Activated naive CD4-positive, alpha-beta T cell (primary cell): ENCODE data around the gene CC2D1A.
"Not testable (repeated sequence)": the region's sequence is repeated elsewhere in the genome, so short reads cannot be mapped to it uniquely, and the experiment has no call there.

Experiments used
- DNase-seq, 4 experiments: peaks; one replicate each; lab custom pipeline; 2025; lab: John Stamatoyannopoulos, UW

CC2D1A gene

DNA sequence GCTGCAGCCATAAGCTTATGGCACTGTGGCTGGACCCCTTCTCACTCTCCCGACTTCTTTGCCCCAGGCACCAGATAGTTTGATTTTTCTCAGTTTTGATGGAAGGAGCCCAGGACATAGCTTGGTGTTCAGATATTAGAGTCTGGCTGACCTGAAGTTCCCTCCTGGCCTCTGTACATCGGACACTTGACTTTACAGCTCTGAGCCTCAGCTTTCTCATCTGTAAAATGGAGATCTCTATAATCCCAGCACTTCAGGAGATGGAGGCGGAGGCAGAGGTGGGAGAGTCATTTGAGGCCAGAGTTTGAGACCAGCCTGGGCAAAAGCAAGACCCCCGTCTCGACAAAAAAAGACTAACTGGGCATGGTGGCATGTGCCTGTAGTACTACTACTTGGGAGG lies 909 bp downstream of the CC2D1A start:
- no peak for DNase-seq

DNA sequence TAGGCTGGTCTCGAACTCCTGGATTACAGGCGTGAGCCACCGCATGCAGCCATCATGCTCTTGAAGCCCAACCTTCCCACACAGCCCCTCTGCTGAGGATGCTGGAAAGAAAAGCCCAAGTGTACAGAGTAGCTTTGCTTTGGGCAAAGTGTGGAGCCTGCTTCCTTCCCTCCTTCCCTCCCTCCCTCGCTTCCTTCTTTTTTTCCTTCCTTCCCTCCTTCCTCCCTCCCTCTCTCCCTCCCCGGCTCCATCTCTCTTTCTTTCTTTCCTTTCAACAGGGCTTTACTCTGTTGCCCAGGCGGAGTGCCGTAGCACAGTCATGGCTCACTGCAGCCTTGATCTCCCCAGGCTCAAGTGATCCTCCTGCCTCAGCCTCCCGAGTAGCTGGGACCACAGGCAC lies 2.7 kb downstream of the CC2D1A start:
- DNase-seq, result no peak

DNA sequence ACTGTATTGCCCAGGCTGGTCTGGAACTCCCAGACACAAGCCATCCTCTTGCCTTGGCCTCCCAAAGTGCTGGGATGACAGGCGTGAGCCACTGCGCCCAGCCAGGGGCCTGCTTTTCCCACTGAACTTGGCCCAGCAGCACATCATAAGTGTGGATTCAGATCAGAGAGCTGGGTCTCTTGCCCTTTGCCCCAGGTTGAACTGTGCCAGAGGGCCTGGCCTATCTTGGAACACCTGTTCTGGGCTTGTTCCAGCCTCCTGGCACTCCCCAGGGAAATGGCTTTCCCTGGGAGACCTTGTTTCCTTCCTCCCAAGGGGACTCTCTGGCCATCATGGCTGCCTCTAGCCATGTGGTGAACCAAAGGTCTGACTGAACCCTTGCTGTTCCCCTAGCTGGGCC lies 3.4 kb downstream of the CC2D1A start:
- DNase-seq, result no peak

DNA sequence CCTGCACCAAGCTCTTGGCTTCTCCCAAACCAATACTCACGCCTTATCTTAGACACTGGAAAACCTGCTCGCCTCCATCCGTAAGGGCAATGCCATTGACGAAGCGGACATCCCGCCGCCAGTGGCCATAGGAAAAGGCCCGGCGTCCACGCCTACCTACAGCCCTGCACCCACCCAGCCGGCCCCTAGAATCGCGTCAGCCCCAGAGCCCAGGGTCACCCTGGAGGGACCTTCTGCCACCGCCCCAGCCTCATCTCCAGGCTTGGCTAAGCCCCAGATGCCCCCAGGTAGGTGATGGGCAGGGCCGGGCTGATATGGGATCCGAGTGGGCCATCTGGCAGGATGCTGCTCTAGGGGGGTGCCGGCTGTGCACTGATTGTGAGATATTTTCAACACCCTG lies 7.4 kb downstream of the CC2D1A start:
- DNase-seq, result no peak

DNA sequence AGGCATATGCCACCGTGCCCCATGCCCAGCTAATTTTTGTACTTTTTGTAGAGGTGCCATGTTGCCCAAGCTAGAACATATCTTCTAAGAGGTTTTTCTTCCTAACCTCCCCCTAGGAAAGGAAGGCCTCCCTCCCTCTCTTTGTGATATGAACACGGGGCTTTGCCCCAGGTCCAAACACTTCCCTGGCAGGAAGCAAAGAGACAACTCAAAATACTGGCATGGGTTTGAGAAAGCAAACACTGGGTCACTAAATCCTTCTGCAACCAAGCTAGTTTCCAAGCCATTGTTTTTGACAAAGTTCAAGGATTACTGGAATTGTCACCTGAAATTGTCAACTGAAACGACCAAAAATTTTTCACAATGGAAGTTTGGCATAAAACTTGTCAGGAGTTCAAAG lies 8.8 kb downstream of the CC2D1A start:
- no peak for DNase-seq

DNA sequence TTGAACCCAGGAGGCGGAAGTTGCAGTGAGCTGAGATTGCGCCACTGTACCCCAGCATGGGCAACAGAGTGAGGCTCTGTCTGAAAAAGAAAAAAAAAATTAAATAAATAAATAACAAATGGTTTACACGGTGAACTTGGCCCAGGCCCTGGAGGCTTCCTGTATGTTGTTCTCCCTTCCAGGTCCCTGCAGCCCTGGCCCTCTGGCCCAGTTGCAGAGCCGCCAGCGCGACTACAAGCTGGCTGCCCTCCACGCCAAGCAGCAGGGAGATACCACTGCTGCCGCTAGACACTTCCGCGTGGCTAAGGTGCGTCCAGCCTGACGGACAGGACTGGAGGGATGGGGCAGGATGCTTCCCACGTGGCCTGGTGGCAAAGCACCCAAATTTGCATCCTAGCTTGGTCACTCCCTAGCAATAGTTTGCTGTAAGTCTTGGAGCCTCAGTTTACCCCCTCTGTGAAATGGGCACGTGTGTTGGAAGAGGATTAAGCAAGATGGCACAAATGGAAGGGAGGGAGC lies 11.9 kb downstream of the CC2D1A start:
- no peak for DNase-seq

DNA sequence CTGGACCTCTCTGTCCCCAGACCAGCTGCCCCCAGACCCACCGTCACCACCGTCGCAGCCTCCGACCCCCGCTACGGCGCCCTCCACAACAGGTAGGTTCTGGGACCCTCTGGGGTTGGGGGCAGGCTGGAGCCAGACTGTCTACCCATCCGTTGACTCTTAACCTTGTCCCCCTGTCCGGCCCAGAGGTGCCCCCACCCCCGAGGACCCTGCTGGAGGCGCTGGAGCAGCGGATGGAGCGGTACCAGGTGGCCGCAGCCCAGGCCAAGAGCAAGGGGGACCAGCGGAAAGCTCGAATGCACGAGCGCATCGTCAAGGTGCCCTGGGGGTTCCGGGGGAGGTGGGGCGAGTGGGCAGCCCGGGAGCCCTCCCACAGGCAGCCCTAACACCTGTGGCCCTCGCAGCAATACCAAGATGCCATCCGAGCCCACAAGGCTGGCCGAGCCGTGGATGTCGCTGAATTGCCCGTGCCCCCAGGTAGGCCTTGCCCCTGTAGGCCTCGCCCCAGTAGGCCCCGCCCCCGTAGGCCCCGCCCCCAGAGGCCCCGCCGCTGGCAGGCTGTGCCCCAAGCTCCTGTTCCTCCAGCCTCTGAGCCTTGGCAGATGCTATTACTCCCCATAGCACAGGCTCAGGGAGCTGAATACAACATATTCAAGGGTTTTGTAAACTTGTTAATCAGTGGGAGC lies 12.9 kb downstream of the CC2D1A start:
- DNase-seq, result no peak

DNA sequence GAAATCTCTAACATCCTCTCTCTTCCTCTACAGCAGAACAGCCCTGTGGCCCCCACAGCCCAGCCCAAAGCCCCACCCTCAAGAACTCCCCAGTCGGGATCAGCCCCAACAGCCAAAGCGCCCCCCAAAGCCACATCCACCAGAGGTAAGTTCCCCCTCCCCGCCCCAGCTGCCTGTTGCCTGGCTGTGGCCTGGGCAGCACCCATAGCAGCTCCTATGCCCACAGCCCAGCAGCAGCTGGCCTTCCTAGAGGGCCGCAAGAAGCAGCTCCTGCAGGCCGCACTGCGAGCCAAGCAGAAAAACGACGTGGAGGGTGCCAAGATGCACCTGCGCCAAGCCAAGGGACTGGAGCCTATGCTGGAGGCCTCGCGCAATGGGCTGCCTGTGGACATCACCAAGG lies 14.5 kb downstream of the CC2D1A start:
- no peak for DNase-seq

DNA sequence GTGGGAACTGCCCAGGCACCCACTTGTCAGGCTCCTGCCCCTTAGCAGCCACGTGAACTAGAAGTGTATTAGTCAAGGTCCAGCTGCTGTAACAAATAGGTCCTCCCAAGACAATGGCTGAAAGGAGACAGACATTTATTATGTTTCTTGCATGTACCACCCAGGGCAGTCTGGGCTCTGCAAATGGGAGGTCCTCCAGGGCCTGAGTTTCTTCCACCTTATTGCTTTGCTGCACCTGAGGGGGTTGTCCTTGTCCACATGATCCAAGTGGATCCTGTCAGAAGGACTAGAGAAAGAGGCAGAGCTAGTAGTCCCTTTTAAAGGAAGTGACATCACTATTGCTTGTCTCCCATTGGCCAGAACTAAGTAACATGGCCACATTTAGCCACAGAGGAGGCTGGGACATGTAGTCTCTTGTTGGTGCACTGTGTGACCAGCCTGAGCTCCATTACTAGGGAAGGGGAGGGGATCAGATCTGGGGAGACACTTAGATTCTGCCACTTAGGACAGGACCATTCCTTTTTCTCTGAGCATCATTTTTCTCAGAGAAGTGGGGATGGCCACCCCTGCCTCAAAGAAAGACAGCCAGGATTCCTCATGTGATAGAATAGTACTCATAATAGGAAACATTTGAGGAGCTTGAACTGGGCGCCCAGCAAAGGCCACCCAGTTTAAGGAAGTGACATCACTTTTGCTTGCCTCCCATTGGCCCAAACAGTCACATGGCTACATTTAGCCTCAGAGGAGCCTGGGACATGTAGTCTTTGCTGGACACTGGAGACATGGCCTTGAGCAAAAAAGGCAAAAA lies 15.1 kb downstream of the CC2D1A start:
- DNase-seq, result no peak

DNA sequence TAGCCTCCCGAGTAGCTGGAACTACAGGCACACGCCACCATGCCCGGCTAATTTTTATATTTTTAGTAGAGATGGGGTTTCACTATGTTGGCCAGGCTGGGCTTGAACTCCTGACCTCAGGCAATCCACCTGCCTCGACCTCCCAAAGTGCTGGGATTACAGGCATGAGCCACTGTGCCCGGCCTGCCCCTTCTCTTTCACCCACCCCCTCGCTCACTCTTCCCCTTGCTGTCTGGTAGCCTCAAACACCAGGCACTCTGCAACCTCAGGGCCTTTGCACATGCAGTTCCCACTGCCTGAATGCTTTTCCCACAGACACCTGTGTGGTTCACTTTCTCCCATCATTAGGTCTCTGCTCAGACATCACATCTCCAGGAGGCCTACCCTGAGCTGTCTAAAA lies 16.1 kb downstream of the CC2D1A start:
- not testable (repeated sequence) for DNase-seq

DNA sequence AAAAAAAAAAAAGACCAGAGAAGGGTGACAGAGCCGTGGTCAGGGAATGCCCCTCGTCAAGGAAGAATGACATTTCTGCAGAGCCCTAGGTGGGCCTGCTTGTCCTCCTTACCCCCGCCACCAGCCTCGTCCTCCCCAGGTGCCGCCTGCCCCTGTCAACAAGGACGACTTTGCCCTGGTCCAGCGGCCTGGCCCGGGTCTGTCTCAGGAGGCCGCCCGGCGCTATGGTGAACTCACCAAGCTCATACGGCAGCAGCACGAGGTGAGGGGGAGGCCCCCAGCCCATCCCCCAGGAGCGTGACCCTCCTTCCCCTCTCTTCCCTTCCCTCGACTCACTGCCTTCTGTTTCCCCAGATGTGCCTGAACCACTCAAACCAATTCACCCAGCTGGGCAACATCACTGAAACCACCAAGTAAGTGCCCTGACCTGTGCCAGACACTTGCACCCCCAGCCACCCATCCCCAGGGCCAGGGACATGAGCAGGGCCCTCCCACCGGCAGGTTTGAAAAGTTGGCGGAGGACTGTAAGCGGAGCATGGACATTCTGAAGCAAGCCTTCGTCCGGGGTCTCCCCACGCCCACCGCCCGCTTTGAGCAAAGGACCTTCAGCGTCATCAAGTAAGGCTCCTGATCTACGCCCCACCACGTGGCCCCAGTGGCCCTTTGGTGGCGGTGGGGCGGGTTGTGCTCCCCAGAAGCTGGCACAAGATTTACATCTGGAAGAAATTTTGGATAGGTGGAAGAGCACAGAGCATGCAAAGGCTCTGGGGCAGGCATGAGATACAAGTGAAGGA lies 17.4 kb downstream of the CC2D1A start:
- no peak for DNase-seq

DNA sequence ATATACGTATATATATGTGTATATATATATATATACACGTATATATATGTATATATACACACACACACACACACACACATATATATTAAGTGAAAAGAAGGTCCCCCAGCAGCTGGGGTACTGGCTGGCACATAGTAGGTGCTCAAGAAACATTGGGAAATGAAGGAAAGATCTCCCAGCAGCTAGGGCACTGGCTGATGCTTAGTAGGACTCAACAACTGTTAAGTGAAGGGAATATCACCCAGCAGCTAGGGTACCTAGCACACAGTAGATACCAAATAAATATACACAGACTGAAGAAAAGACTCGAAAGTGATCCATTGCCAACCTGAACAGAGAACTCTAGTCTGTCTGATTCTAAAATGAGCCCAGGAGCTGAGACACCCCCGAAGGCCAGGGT lies 20.0 kb downstream of the CC2D1A start:
- no peak for DNase-seq

DNA sequence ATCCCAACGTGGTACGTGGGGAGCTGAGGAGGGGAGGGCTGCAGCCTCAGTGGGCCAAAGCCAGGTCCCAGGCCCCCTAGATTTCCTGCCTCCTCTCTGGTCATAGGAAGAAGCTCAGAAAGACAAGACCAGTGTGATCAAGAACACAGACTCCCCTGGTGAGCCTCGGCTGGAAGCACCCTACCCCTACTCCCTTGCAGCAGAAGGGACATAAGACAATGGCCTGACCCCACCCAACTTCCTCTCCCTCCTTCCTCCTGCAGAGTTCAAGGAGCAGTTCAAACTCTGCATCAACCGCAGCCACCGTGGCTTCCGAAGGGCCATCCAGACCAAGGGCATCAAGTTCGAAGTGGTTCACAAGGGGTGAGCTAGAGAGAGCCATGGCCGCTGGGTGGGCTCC lies 20.7 kb downstream of the CC2D1A start:
- no peak for DNase-seq

DNA sequence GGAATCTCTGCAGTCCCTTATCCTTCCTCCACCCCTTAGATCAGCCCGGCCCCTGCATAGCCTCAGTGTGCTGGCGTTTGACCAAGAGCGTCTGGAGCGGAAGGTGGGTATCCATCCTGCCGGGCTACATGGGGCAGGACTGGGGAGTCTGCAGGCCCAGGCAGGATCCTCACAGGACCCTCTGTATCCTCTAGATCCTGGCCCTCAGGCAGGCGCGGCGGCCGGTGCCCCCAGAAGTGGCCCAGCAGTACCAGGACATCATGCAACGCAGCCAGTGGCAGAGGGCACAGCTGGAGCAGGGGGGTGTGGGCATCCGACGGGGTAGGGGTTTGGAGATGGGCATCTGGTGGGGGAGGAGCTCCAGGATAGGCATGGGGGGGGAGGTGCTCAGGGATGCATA lies 23.3 kb downstream of the CC2D1A start:
- DNase-seq, result no peak

DNA sequence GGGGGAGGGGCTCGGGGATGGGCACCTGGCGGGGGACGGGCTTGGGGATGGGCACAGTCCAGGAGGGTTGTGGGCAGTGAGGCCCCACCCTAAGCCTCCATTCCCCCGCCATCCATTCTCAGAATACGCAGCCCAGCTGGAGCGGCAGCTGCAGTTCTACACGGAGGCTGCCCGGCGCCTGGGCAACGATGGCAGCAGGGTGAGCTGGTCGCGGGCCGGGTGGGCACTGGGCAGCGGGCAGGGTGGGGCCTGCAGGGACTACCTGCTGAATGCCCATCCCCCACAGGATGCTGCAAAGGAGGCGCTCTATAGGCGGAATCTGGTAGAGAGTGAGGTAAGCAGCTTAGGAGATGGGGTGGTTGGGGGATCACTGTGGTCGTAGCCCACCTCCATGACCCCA lies 24.0 kb downstream of the CC2D1A start:
- DNase-seq, result no peak

DNA sequence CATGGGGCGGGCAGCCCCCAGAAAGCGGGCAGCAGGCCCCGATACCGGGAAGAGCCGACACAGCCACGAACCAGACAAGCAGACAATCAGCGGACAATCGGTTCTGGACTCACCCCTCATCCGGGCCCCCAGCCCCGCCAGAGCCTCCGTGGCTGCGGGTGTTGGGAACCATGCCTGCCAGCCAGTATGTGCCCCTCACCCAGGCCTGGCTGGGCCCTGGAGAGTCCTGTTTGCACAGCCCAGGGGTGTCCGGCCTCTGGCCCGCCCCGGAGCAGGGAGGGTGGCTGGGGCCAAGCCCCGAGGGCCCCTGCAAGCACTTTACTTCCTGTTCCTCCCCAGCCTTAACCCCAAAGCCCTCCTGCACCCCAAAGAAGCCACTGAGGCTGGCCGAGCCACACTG lies 24.4 kb downstream of the CC2D1A start:
- DNase-seq, result no peak

DNA sequence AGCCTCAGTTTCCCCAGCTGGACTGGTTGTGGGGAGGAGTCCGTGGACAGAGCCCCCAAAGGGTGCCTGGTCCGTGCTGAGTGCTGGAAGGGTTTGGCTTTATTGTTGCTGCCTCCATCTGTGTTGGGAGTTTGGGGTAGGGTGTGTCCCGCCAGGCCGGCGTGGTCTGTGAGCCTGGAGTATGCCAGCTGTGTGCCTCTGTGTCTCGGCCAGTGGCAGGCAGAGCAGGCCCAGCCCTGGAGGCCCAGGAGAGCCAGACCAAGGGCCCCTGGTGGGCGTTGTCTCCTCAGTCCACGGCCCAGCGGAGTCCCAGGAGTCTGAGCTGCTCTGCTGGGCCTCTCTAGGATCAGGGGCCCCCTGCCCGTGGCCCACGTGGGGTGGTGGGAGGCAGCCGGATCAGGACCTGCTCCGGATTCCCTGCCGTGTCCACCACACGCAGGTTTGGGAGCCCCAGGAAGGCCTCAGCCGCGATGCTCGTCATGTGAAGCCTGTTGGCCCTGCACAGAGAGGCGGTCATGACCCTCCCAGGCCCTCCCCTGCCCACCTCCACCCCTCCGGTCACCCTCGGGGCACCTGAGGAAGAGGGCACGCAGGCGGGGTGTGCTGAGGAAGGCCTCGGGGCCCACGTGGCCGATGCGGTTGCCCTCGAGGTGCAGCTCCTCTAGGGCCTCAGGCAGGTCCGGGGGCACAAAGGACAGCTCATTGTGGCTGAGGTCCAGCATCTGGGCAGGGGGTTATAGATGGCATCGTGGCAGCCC lies 25.6 kb downstream of the CC2D1A start:
- DNase-seq, result no peak

DNA sequence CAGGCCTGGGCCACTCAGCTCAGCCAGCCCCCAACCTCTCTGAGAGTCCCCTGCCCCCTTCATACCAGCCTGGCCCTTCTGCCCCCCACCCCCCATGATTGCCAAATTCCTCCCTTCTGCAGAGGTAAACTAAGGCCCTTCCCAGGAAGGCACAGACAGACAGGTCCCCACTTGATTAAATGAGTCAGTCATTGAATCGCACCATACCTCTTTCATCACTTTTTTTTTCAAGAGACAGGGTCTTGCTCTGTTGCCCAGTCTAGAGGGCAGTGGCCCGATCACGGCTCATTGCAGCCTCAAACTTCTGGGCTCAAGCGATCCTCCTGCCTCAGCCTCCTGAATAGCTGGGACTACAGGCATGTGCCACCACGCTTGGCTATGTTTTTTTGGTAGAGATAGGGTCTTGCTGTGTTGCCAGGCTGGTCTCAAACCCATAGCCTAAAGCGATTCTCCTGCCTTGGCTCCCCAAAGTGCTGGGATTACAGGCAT lies 26.2 kb downstream of the CC2D1A start:
- no peak for DNase-seq

DNA sequence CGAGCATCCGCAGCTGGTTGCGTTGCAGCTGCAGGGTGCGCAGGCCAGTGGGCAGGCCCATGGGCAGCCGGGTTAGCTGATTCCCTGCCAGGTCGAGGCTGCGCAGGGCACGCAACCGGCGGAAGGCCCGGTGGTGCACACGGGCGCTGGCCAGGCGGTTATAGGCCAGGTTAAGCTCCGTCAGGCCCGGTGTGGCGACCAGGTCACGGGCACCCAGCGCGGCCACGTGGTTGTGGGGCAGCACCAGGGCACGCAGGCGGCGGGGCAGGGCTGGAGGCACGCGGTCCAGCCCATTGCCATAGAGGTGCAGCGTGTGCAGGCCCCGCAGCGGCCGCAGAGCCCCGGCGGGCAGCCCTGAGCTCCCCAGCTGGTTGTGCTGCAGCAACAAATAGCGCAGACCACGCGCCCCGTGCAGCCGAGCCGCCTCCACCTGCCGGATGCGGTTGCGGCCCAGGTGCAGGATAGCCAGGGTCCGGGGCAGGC lies 27.0 kb downstream of the CC2D1A start:
- no peak for DNase-seq

DNA sequence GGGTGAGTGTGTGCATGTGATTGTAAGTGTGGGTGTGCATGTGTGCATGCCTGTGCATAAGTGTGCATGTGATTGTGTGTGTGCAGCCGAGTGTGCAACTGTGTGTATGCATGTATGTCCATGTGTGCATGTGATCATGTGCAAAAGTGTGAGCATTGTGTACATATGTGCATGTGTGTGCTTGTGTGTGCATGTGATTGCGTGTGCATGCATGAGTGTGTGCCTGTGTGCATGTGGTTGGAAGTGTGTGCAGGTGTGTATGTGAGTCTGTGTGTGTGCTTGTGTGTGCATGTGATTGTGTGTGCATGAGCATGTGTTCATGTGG lies 28.7 kb downstream of the CC2D1A start:
- no peak for DNase-seq

DNA sequence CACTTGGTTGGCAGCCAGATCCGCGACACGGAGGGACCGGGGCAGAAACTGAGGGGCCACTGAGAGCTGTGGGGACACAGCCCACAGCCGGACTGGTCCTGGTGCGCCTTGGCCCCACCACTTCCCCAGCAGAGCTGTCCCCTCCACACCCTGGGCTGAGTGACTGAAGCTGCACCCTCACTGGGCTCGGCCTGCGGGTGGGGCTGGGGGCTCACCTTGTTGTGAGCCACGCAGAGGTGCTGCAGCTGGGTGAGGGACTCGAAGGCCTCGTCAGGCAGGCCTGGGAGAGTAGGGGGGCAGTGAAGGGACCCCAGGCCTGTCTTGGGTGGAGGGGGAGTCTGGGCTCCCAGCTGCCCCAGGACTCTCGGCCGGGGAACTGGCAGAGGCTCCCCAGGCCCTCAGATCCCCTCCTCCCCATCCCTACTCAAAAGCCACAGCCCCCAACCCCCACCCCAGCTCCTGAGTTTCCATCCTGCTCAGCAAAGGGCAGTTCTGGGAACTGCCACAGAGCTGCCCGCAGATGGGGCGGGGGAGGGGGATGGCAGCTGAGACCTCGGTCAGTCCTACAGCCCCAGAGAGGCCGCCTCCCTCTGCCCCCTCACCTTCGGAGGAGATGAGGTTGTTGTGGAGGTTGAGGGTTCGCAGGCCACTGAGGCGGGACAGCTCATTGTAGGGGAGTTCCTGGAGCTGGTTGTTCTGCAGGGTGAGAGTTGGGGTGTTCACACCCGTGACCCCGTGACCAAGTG lies 29.9 kb downstream of the CC2D1A start:
- DNase-seq, result no peak
